ENCODE data around the gene TRMT44.

TRMT44 gene

GRCh38 chr4:8501781-8502180, 61.2 kb downstream of the TRMT44 start:
- no peak for TF ChIP-seq CTCF (conservative IDR thresholded peaks at IDR 0.05; ENCODE audit: low read depth, low read length)
- H3K4me3 ChIP-seq (ENCODE audit: low read length): no peak overlapping the region
- no peak for DNase-seq (ENCODE audit: low read depth)

DNA sequence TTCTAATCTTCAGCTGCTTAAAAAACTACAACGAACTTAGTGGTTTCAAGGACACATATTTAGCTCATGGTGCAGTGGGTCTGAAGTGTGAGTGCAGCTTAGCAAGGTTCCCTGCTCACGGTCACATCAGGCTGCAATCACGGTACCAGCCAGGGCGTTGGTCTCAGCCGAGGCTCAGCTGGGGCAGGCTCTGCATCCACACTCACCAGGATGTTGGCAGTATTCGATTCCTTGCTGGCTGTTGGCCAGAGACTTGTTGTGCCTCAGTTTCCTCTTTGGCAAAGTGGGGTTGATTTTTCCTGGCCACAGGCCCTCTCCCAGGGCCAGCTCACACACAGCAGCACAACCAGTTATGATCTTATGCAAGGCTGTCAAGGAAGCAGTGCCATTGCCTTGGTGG, 61.8 kb downstream of the TRMT44 start:
- H3K4me3 ChIP-seq (ENCODE audit: low read length): no peak overlapping the region
- DNase-seq (ENCODE audit: low read depth): no peak
- TF ChIP-seq CTCF (conservative IDR thresholded peaks at IDR 0.05; ENCODE audit: low read depth, low read length): no peak

GRCh38 chr4:8502836-8503585, 62.4 kb downstream of the TRMT44 start:
- DNase-seq (ENCODE audit: low read depth): no peak
- no peak for TF ChIP-seq CTCF (conservative IDR thresholded peaks at IDR 0.05; ENCODE audit: low read depth, low read length)
- H3K4me3 ChIP-seq (ENCODE audit: low read length): no peak overlapping the region

DNA sequence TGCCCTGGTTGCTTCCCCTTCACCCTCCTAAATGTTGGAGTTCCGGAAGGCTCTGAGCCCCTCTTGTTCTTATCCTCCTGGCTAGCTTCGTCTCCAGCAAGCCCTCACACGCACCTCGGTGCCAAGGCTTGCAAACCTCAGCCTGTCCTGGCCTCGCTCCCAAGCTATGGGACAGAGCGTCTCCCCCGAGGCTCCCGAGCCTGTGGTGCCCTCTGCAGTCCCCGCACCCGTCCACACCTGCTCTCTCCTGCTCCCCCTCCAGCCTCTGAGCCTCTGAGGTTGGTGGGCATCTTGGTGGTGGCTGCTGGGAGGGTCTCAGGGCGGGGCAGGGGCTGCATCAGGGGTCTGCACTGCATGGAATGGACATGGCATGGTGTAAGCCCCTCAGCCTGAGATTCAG, 63.2 kb downstream of the TRMT44 start:
- no peak for DNase-seq (ENCODE audit: low read depth)
- peak overlapping the region; percentile 6 for H3K4me3 ChIP-seq (ENCODE audit: low read length)
- no peak for TF ChIP-seq CTCF (conservative IDR thresholded peaks at IDR 0.05; ENCODE audit: low read depth, low read length)

- peak; percentile 14 for DNase-seq (ENCODE audit: low read depth)
- TF ChIP-seq CTCF (conservative IDR thresholded peaks at IDR 0.05; ENCODE audit: low read depth, low read length): no peak
- H3K4me3 ChIP-seq (ENCODE audit: low read length): peak overlapping the region; percentile 6
Observed at GRCh38 chr4:8504279-8505007, 63.9 kb downstream of the TRMT44 start.

DNA sequence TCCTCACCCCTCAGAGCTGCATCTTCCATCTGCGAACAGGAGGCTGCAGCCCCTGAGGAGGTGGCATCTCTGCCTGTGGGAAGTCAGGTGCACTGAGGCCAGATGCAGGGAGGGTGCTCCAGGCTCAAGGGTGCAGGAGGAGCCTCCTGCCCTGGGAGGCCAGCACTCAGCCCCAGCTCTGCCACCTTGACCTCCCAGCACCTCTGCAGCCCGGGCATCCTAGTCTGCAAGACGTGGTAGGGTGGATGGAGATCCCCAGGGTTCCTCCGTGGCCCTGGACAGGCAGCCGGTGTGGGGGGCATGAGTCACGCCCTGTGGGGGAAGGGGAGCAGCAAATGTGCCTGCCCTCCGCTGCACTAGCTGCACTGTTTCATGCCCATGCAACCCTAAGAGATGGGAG, 64.7 kb downstream of the TRMT44 start:
- H3K4me3 ChIP-seq (ENCODE audit: low read length): no peak overlapping the region
- TF ChIP-seq CTCF (conservative IDR thresholded peaks at IDR 0.05; ENCODE audit: low read depth, low read length): no peak
- DNase-seq (ENCODE audit: low read depth): no peak

DNA sequence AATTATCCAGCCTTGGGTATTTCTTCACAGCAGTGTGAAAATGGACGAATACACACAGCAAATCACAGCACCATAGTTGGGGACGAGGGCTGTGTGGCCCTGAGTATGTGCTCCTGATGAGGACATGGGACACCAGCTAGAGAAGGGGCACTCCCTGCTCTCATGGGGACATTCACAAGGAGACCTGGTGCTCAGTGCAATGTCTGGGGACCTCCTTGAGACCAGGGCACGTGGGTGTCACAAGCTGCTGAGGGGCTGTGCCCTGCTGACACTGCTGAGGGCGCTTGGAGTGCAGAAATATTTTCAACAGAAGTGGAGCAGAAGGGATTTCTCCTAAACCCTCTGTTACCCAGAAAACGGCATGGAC, 65.4 kb downstream of the TRMT44 start:
- no peak overlapping the region for H3K4me3 ChIP-seq (ENCODE audit: low read length)
- TF ChIP-seq CTCF (conservative IDR thresholded peaks at IDR 0.05; ENCODE audit: low read depth, low read length): peak; percentile 7
- DNase-seq (ENCODE audit: low read depth): no peak
